ENCODE measurements around the gene SLC30A9. TPM values are rescaled to one million over a fixed set of nuclear protein-coding genes. Genes with fewer than 3 reads are reported as not detected.

SLC30A9 gene
- polyA plus RNA-seq, 1 of the 3 experiments (the other 2 are of a cell fraction), result 34.2 TPM

GRCh38 chr4:42070463-42070862, 80.1 kb downstream of the SLC30A9 start:
- ChIA-PET CTCF (no interaction called here), POLR2A (no interaction called here)
- Histone ChIP-seq H3F3A (replicated peaks; ENCODE audit: insufficient read depth) (no peaks in the 10 kb centered on the region), H3K9me2 (no peaks in the 10 kb centered on the region), H3K4me1 (ENCODE audit: control insufficient read depth in 1 of 2, insufficient read depth in 2 of 2, low read depth in 1 of 2, low read length in 1 of 2) (no peaks in the 10 kb centered on the region; a peak in 1 of 4 replicates), H3K9me3 (no peaks in the 10 kb centered on the region), H3K27ac (ENCODE audit: low read depth in 2 of 2, low read length in 1 of 2) (no peak overlapping the region), H3K79me2 (ENCODE audit: insufficient read depth) (no peaks in the 10 kb centered on the region), H3K27me3 (ENCODE audit: insufficient read depth) (no peaks in the 10 kb centered on the region), H4K20me1 (ENCODE audit: insufficient read depth) (no peaks in the 10 kb centered on the region), H3K4me3 (ENCODE audit: low read depth in 2 of 2, low read length in 1 of 2) (no peak overlapping the region), H3K4me2 (no peak overlapping the region), H3K9ac (no peak overlapping the region), H2AFZ (ENCODE audit: low read depth) (no peak overlapping the region), H3K36me3 (replicated peaks in 1 of 2; ENCODE audit: control insufficient read depth in 1 of 2, insufficient read depth in 2 of 2, low read length in 1 of 2) (peaks cover 49 to 68% of the 10 kb centered on the region in 2 experiments)
- TF ChIP-seq FOXM1 (IDR thresholded peaks at IDR 0.05; ENCODE audit: low read depth) (no peak), FOXJ3 (CRISPR knock-in tag; IDR thresholded peaks at IDR 0.05) (no peak), PBX3 (IDR thresholded peaks at IDR 0.05) (no peak), GATA2 (CRISPR knock-in tag; IDR thresholded peaks at IDR 0.05) (no peak), EP300 (IDR thresholded peaks at IDR 0.05; ENCODE audit: borderline replicate concordance in 1 of 2, low read depth in 1 of 2, low read length in 1 of 2) (no peak), CHD2 (IDR thresholded peaks at IDR 0.05; ENCODE audit: low read length, partially characterized antibody) (no peak), CTCF (IDR thresholded peaks at IDR 0.05) (no peak), TAF1 (IDR thresholded peaks at IDR 0.05; ENCODE audit: borderline replicate concordance, low read depth, low read length) (no peak), POLR2AphosphoS5 (IDR thresholded peaks at IDR 0.05; ENCODE audit: low read depth, low read length) (no peak), ZBTB33 (IDR thresholded peaks at IDR 0.05; ENCODE audit: borderline replicate concordance, low read depth) (no peak), MEF2A (IDR thresholded peaks at IDR 0.05; ENCODE audit: borderline replicate concordance, low read depth) (no peak), JUND (IDR thresholded peaks at IDR 0.05) (no peak), EZH2phosphoT487 (IDR thresholded peaks at IDR 0.05; ENCODE audit: borderline replicate concordance, low read depth) (no peak), RXRA (IDR thresholded peaks at IDR 0.05; ENCODE audit: borderline replicate concordance, low read depth) (no peak)
- DNase-seq, result no peak
- WGBS (ENCODE audit: low lambda C conversion rate), result 95% methylated on average over 4 of the region's 4 CpGs

Measured in SK-N-SH (cell line).